8988T (cell line): ENCODE measurements around the gene RIT1.
"Not testable (repeated sequence)": the region's sequence is repeated elsewhere in the genome, so short reads cannot be mapped to it uniquely, and the experiment has no call there.

ENCODE experiments used
- DNase-seq: peaks from one replicate; pipeline ENCODE4 v3.0.0; 2011

RIT1 gene

GRCh38 chr1:155933591-155934096 is 22.5 kb upstream of the RIT1 start:
- no peak for DNase-seq

GRCh38 chr1:155932487-155932886 is 21.3 kb upstream of the RIT1 start:
- DNase-seq, result no peak

GRCh38 chr1:155932081-155932480 is 20.9 kb upstream of the RIT1 start:
- no peak for DNase-seq

GRCh38 chr1:155931332-155932038 is 20.3 kb upstream of the RIT1 start:
- DNase-seq, result no peak

GRCh38 chr1:155930725-155931124 is 19.6 kb upstream of the RIT1 start:
- DNase-seq, result not testable (repeated sequence)

- no peak for DNase-seq
These were observed 17.9 kb upstream of the RIT1 start for GRCh38 chr1:155929057-155929456.

- no peak for DNase-seq
These were observed 14.4 kb upstream of the RIT1 start for GRCh38 chr1:155925506-155925905.

- DNase-seq, result no peak
These were observed 9.6 kb upstream of the RIT1 start for GRCh38 chr1:155920717-155921116.

- no peak for DNase-seq
These were observed 8.7 kb upstream of the RIT1 start for GRCh38 chr1:155919801-155920200.

- no peak for DNase-seq
These were observed 7.5 kb upstream of the RIT1 start for GRCh38 chr1:155918660-155919059.

- no peak for DNase-seq
These were observed 3.0 kb upstream of the RIT1 start for GRCh38 chr1:155913969-155914757.

- no peak for DNase-seq
These were observed 947 bp upstream of the RIT1 start for GRCh38 chr1:155912056-155912536.

- no peak for DNase-seq
These were observed 478 bp downstream of the RIT1 start for GRCh38 chr1:155910621-155911121.

GRCh38 chr1:155909894-155910293 is 1.3 kb downstream of the RIT1 start:
- no peak for DNase-seq

- DNase-seq, result no peak
These were observed 6.9 kb downstream of the RIT1 start for GRCh38 chr1:155904261-155904660.

GRCh38 chr1:155900161-155900560 is 11.0 kb downstream of the RIT1 start:
- no peak for DNase-seq

- DNase-seq, result no peak
These were observed 11.5 kb downstream of the RIT1 start for GRCh38 chr1:155899683-155900082.

GRCh38 chr1:155898888-155899287 is 12.3 kb downstream of the RIT1 start:
- DNase-seq, result no peak

GRCh38 chr1:155897746-155898145 is 13.4 kb downstream of the RIT1 start:
- DNase-seq, result no peak

GRCh38 chr1:155896476-155896875 is 14.7 kb downstream of the RIT1 start:
- not testable (repeated sequence) for DNase-seq

GRCh38 chr1:155895617-155896016 is 15.5 kb downstream of the RIT1 start:
- DNase-seq, result not testable (repeated sequence)

GRCh38 chr1:155893389-155894142 is 17.6 kb downstream of the RIT1 start:
- no peak for DNase-seq

- no peak for DNase-seq
These were observed 18.4 kb downstream of the RIT1 start for GRCh38 chr1:155892796-155893195.
